Left lung (tissue), 10 donors: ENCODE results near the gene RSPH1. TPM values are rescaled to one million over a fixed set of nuclear protein-coding genes. Genes with fewer than 3 reads are reported as not detected.

ENCODE experiments used
- ATAC-seq: fragments of 200-7000 bp; cut with Tn5 transposase; one replicate; pipeline ENCODE4 v1.9.1; 2020; ENCODE audit warnings: moderate library complexity
- DNase-seq, 4 donors: peaks; one replicate each; pipeline ENCODE4 v3.0.0-alpha.2; 2013 to 2020
- H3K27ac ChIP-seq, 2 donors: fragments of 200-600 bp; sonication (generic) in 1 of 2; one replicate each; pipeline versions ENCODE4 v1.5.0 to v1.8.0; 2020 to 2021
- H3K27me3 ChIP-seq, 2 donors: fragments of 200-600 bp; sonication (generic) in 1 of 2; one replicate each; pipeline versions ENCODE4 v1.5.0 to v1.8.0; 2020 to 2021
- H3K36me3 ChIP-seq, 2 donors: fragments of 200-600 bp; sonication (generic) in 1 of 2; one replicate each; pipeline versions ENCODE4 v1.5.0 to v1.8.0; 2020 to 2021
- H3K4me1 ChIP-seq, 2 donors: fragments of 200-600 bp; one replicate each; pipeline ENCODE4 v1.8.0; 2021
- H3K4me3 ChIP-seq, 2 donors: fragments of 200-600 bp; sonication (generic) in 1 of 2; one replicate each; pipeline versions ENCODE4 v1.5.0 to v1.8.0; 2020 to 2021; ENCODE audit warnings: mild to moderate bottlenecking in 1 of 2
- H3K9me3 ChIP-seq, 2 donors: fragments of 200-600 bp; sonication (generic) in 1 of 2; one replicate each; pipeline versions ENCODE4 v1.5.0 to v1.8.0; 2020 to 2021
- CTCF ChIP-seq, 2 donors: fragments of 200-600 bp; sonication (generic) in 1 of 2; IDR thresholded peaks; one replicate each; pipeline versions ENCODE4 v1.5.0 to v1.8.0; 2021; ENCODE audit warnings: antibody characterized with exemption in 2 of 2
- intact Hi-C, 2 donors: fragments of 100-400 bp; cut with DNase I; formaldehyde crosslinking; loops; one replicate each; pipeline versions ENCODE4 v1.11.2 to v1.14.2; 2022
- polyA plus RNA-seq, 6 donors: library from polyadenylated mRNA; unstranded; fragments of 120-200 nt; gene quantifications; one replicate each; pipeline ENCODE4 v1.2.1, GENCODE V29; 2013; ENCODE audit not compliant: insufficient read length in 6 of 6
- total RNA-seq, 2 donors: library from RNA; stranded (reverse); fragmentation: NEBNext Ultra II Directional; extraction: Animal tissue kit (Norgen Biotek cat#: 25700); gene quantifications; one replicate each; pipeline ENCODE4 v1.2.1, GENCODE V29; 2021
- donor health status: DM: no; HTN: yes; CAD: no.
- donor health status: DM: no; HTN: no; CAD: no.

Gene RSPH1
- total and polyA plus RNA-seq, 8 donors, result 0.73 to 27.3 (median 13.4) TPM

DNA sequence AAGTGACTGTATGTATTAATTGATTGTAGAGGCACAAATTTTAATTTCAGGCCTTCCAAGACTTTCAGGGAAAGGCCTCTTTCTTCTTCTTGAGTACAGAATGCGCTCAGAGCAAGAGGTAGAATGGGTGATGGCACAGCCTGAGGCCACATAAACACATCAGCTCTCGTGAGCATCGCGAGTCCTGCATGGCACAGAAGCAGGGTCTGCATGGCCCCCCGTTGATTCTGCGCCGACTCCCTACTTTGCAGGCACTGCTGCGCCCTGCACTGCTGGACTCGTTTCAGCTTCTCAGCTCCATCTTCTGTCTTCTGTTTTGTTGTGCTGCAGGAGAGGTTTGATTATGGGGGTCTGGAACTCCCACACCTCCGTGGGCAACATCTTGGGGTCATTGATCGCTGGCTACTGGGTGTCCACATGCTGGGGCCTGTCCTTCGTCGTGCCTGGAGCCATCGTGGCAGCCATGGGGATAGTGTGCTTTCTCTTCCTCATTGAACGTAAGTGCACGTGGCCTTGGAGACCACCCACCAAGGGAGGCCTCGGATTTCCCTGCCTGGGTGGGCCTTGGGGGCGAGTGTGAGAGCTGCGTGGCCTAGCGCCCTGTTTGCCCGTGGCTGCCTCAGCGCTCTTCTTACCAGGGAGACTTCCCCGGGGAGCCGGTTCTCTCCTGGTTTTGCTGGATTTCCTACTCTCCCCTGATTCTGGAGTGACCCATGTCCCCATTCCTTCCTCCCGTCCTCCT, 47.3 kb upstream of the RSPH1 start:
- DNase-seq (no peak), ATAC-seq (no peak)
- Histone ChIP-seq H3K4me3 (no peak overlapping the region), H3K27me3 (no peaks in the 10 kb centered on the region), H3K4me1 (no peaks in the 10 kb centered on the region), H3K9me3 (no peaks in the 10 kb centered on the region), H3K27ac (no peak overlapping the region), H3K36me3 (peaks cover 0 to 89% of the 10 kb centered on the region in 2 donors)
- intact Hi-C loops, result no loop called here
- no peak for TF ChIP-seq CTCF (IDR thresholded peaks at IDR 0.05)

DNA sequence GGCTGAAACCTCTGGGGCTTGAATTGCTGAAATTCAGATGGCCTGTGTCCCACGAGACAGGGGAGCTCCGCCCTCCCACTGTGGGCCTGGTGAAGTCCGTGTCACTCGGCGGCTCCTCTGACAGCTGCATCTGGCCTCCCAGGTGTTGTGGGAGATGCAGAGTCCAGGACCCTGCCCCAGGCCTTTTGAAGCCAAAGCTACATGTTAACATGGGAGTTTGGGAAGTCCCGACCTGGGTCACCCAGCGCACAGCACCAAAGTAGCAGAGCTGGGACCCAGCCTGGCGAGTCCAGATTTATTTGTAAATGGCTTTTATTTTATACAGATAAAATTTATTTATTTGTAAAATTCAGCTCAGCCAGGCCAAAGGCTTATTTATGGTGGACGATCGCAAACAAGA, 46.6 kb upstream of the RSPH1 start:
- peaks cover 0 to 82% of the 10 kb centered on the region in 2 donors for H3K36me3 ChIP-seq
- no peaks in the 10 kb centered on the region for H3K4me1 ChIP-seq
- H3K27ac ChIP-seq, result no peak overlapping the region
- ATAC-seq, result no peak
- intact Hi-C loops, result no loop called here
- H3K4me3 ChIP-seq, result no peak overlapping the region
- no peak for DNase-seq
- no peaks in the 10 kb centered on the region for H3K9me3 ChIP-seq
- no peaks in the 10 kb centered on the region for H3K27me3 ChIP-seq
- no peak for TF ChIP-seq CTCF (IDR thresholded peaks at IDR 0.05)

DNA sequence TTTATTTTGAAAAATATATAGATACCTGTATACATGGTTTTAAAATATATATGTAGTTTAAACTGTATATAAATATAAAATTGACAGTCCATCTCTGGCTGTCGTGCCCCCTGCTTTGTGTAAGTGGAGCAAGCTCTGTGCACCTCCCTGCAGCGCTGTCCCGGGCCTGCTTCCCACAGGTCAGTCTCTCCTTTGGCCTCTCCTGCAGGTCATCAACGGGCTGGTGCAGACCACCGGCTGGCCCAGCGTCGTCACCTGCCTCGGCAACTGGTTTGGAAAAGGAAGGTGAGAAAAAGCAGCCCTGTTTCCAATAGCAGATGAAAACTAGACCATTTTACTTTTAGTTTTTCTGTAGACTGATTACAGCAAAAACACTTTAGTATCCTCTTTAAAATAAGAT, 46.2 kb upstream of the RSPH1 start:
- no peak for TF ChIP-seq CTCF (IDR thresholded peaks at IDR 0.05)
- H3K27ac ChIP-seq, result no peak overlapping the region
- intact Hi-C loops, result no loop called here
- ATAC-seq (no peak), DNase-seq (no peak)
- no peaks in the 10 kb centered on the region for H3K27me3 ChIP-seq
- H3K36me3 ChIP-seq, result peaks cover 0 to 78% of the 10 kb centered on the region in 2 donors
- no peaks in the 10 kb centered on the region for H3K9me3 ChIP-seq
- H3K4me1 ChIP-seq, result no peaks in the 10 kb centered on the region
- no peak overlapping the region for H3K4me3 ChIP-seq

- ATAC-seq (no peak), DNase-seq (no peak)
- no peak overlapping the region for H3K4me3 ChIP-seq
- H3K27me3 ChIP-seq, result no peaks in the 10 kb centered on the region
- peaks cover 0 to 76% of the 10 kb centered on the region in 2 donors for H3K36me3 ChIP-seq
- H3K27ac ChIP-seq, result no peak overlapping the region
- H3K4me1 ChIP-seq, result no peaks in the 10 kb centered on the region
- intact Hi-C loops, result no loop called here
- no peak for TF ChIP-seq CTCF (IDR thresholded peaks at IDR 0.05)
- H3K9me3 ChIP-seq, result no peaks in the 10 kb centered on the region
Observed at GRCh38 chr21:42541618-42542017, 45.6 kb upstream of the RSPH1 start.

- TF ChIP-seq CTCF (IDR thresholded peaks at IDR 0.05), result no peak
- Histone ChIP-seq H3K36me3 (peaks cover 0 to 76% of the 10 kb centered on the region in 2 donors), H3K9me3 (no peaks in the 10 kb centered on the region), H3K27ac (no peak overlapping the region), H3K27me3 (no peaks in the 10 kb centered on the region), H3K4me3 (no peak overlapping the region), H3K4me1 (no peaks in the 10 kb centered on the region)
- ATAC-seq (no peak), DNase-seq (no peak)
- intact Hi-C loops, result no loop called here
Observed at GRCh38 chr21:42541174-42541573, 45.1 kb upstream of the RSPH1 start.
